Uterus (tissue), 4 donors: ENCODE results near the gene FBXO5. TPM values are rescaled to one million over a fixed set of nuclear protein-coding genes. Genes with fewer than 3 reads are reported as not detected.
A peak's percentile ranks its signal among the peaks of the same experiment; 100 is the strongest.

ENCODE experiments used
- DNase-seq, 2 donors: peaks; one replicate each; pipeline ENCODE4 v3.0.0-alpha.2; 2019 to 2020
- H3K27ac ChIP-seq, 2 donors: fragments of 200-600 bp; sonication (generic); 1 replicate in 1 of 2; 2 replicates in 1 of 2; pipeline ENCODE4 v1.5.1; 2016 to 2018
- H3K27me3 ChIP-seq, 2 donors: fragments of 200-600 bp; sonication (generic); one replicate each; pipeline ENCODE4 v1.5.1; 2018 to 2019; ENCODE audit warnings: control low read depth in 1 of 2
- H3K36me3 ChIP-seq, 2 donors: fragments of 200-600 bp; sonication (generic); one replicate each; pipeline ENCODE4 v1.5.1; 2019; ENCODE audit warnings: control low read depth in 1 of 2
- H3K4me1 ChIP-seq, 2 donors: fragments of 200-600 bp; sonication (generic); one replicate each; pipeline ENCODE4 v1.5.1; 2018 to 2019; ENCODE audit warnings: control low read depth in 1 of 2
- H3K4me3 ChIP-seq, 2 donors: fragments of 200-600 bp; sonication (generic); 1 replicate in 1 of 2; 2 replicates in 1 of 2; pipeline ENCODE4 v1.5.1; 2018 to 2019; ENCODE audit warnings: mild to moderate bottlenecking in 1 of 2
- H3K9me3 ChIP-seq, 2 donors: fragments of 200-600 bp; sonication (generic); one replicate each; pipeline ENCODE4 v1.5.1; 2019; ENCODE audit warnings: control low read depth in 1 of 2
- CTCF ChIP-seq, 4 experiments: fragments of 200-600 bp in 2 of 4; fragments of 450-650 bp in 2 of 4; sonication (generic) in 2 of 4; IDR thresholded peaks; one replicate each; pipeline ENCODE4 v1.5.1; 2016 to 2019; ENCODE audit warnings: antibody characterized with exemption in 4 of 4, mild to moderate bottlenecking in 2 of 4, moderate library complexity in 1 of 4
- POLR2A ChIP-seq, 2 donors: fragments of 450-650 bp; IDR thresholded peaks; one replicate each; pipeline ENCODE4 v1.6.1; 2016; ENCODE audit warnings: antibody characterized with exemption in 2 of 2, mild to moderate bottlenecking in 1 of 2, moderate library complexity in 1 of 2
- intact Hi-C: fragments of 100-400 bp; cut with DNase I; formaldehyde crosslinking; loops from one replicate; pipeline ENCODE4 v1.15.1; 2023; ENCODE audit warnings: low total_unique reads
- total RNA-seq, 4 donors: library from RNA; depleted of rRNA in 3 of 4; stranded (reverse); fragments of >200 nt in 3 of 4; gene quantifications; one replicate each; pipeline versions ENCODE4 v1.1.0 to v1.2.4, GENCODE V29; 2014 to 2023
- donor health status: DM: yes; HTN: yes; CAD: no.

FBXO5 gene
- total RNA-seq, 4 donors from 2014 or later = 1.8 to 27.8 (median 4.6) TPM

- Histone ChIP-seq H3K4me1 (no peaks in the 10 kb centered on the region), H3K27me3 (no peaks in the 10 kb centered on the region), H3K27ac (no peak overlapping the region), H3K9me3 (no peaks in the 10 kb centered on the region), H3K4me3 (no peak overlapping the region), H3K36me3 (no peaks in the 10 kb centered on the region)
- no peak for TF ChIP-seq CTCF (IDR thresholded peaks at IDR 0.05)
- no peak for TF ChIP-seq POLR2A (IDR thresholded peaks at IDR 0.05)
- no peak for DNase-seq
- intact Hi-C loops = no loop called here
These were observed 44.6 kb upstream of the FBXO5 start for GRCh38 chr6:153027480-153027879.

GRCh38 chr6:153024709-153025017 is 41.8 kb upstream of the FBXO5 start:
- intact Hi-C loops = no loop called here
- H3K4me1 ChIP-seq = no peaks in the 10 kb centered on the region
- no peaks in the 10 kb centered on the region for H3K36me3 ChIP-seq
- H3K27ac ChIP-seq = no peak overlapping the region
- H3K9me3 ChIP-seq = no peaks in the 10 kb centered on the region
- DNase-seq = no peak
- no peaks in the 10 kb centered on the region for H3K27me3 ChIP-seq
- peak in 1 of 4 experiments; percentile 14 for TF ChIP-seq CTCF (IDR thresholded peaks at IDR 0.05)
- TF ChIP-seq POLR2A (IDR thresholded peaks at IDR 0.05) = no peak
- H3K4me3 ChIP-seq = no peak overlapping the region

GRCh38 chr6:153023977-153024708 is 41.3 kb upstream of the FBXO5 start:
- H3K4me1 ChIP-seq = no peaks in the 10 kb centered on the region
- no peaks in the 10 kb centered on the region for H3K36me3 ChIP-seq
- H3K9me3 ChIP-seq = no peaks in the 10 kb centered on the region
- TF ChIP-seq CTCF (IDR thresholded peaks at IDR 0.05) = peak; percentile 62 to 75 (median 70)
- no peak for TF ChIP-seq POLR2A (IDR thresholded peaks at IDR 0.05)
- H3K4me3 ChIP-seq = no peak overlapping the region
- intact Hi-C loops = no loop called here
- no peaks in the 10 kb centered on the region for H3K27me3 ChIP-seq
- peak; percentile 15 to 30 for DNase-seq
- H3K27ac ChIP-seq = no peak overlapping the region

- Histone ChIP-seq H3K4me3 (no peak overlapping the region), H3K27ac (no peak overlapping the region), H3K36me3 (no peaks in the 10 kb centered on the region), H3K9me3 (no peaks in the 10 kb centered on the region), H3K27me3 (no peaks in the 10 kb centered on the region), H3K4me1 (no peaks in the 10 kb centered on the region)
- DNase-seq = no peak
- TF ChIP-seq CTCF (IDR thresholded peaks at IDR 0.05) = no peak
- no peak for TF ChIP-seq POLR2A (IDR thresholded peaks at IDR 0.05)
- intact Hi-C loops = no loop called here
These were observed 35.5 kb upstream of the FBXO5 start for GRCh38 chr6:153018355-153018754.

- TF ChIP-seq CTCF (IDR thresholded peaks at IDR 0.05) (no peak), POLR2A (IDR thresholded peaks at IDR 0.05) (no peak)
- intact Hi-C loops = no loop called here
- H3K36me3 ChIP-seq = no peaks in the 10 kb centered on the region
- no peak overlapping the region for H3K27ac ChIP-seq
- no peaks in the 10 kb centered on the region for H3K4me1 ChIP-seq
- no peaks in the 10 kb centered on the region for H3K27me3 ChIP-seq
- no peak for DNase-seq
- no peak overlapping the region for H3K4me3 ChIP-seq
- no peaks in the 10 kb centered on the region for H3K9me3 ChIP-seq
These were observed 34.0 kb upstream of the FBXO5 start for GRCh38 chr6:153016846-153017245.
